Suprapubic skin (tissue), 4 donors: ENCODE measurements around the gene KIZ. TPM values are rescaled to one million over a fixed set of nuclear protein-coding genes. Genes with fewer than 3 reads are reported as not detected.

Experiments used
- DNase-seq, 2 donors: peaks; one replicate each; pipeline ENCODE4 v3.0.0-alpha.2; 2019; ENCODE audit warnings: low spot score in 2 of 2
- H3K27ac ChIP-seq: fragments of 200-600 bp; sonication (generic); one replicate; pipeline ENCODE4 v1.5.1; 2019
- H3K27me3 ChIP-seq: fragments of 200-600 bp; sonication (generic); one replicate; pipeline ENCODE4 v1.5.1; 2019
- H3K36me3 ChIP-seq: fragments of 200-600 bp; sonication (generic); one replicate; pipeline ENCODE4 v1.5.1; 2019
- H3K4me1 ChIP-seq: fragments of 200-600 bp; sonication (generic); one replicate; pipeline ENCODE4 v1.5.1; 2019
- H3K4me3 ChIP-seq: fragments of 200-600 bp; sonication (generic); one replicate; pipeline ENCODE4 v1.5.1; 2019; ENCODE audit warnings: mild to moderate bottlenecking
- H3K9me3 ChIP-seq: fragments of 200-600 bp; sonication (generic); one replicate; pipeline ENCODE4 v1.5.1; 2019
- EP300 ChIP-seq: sonication (generic); formaldehyde crosslinking; IDR thresholded peaks from one replicate; pipeline ENCODE4 v1.6.1; 2017; ENCODE audit warnings: antibody characterized with exemption
- POLR2A ChIP-seq, 2 donors: fragments of 450-650 bp; IDR thresholded peaks; one replicate each; pipeline ENCODE4 v1.6.1; 2017; ENCODE audit warnings: antibody characterized with exemption in 2 of 2, mild to moderate bottlenecking in 2 of 2, moderate library complexity in 2 of 2
- POLR2AphosphoS5 ChIP-seq, 3 donors: sonication (generic); formaldehyde crosslinking; IDR thresholded peaks; one replicate each; pipeline ENCODE4 v1.6.1; 2017; ENCODE audit warnings: antibody characterized with exemption in 3 of 3
- WGBS: methylation state at CpG from one replicate; pipeline ENCODE4 v1.1.5; 2018; 5-methylcytosine and 5-hydroxymethylcytosine counted together
- total RNA-seq, 4 donors: library from RNA; depleted of rRNA; stranded (reverse); fragments of >200 nt; gene quantifications; one replicate each; pipeline ENCODE4 v1.1.0, GENCODE V29; 2016
- TF ChIP-seq, protein P1 (sequence below), 2 donors: fragments of 200-600 bp in 1 of 2; fragments of 450-650 bp in 1 of 2; sonication (generic) in 1 of 2; IDR thresholded peaks; one replicate each; pipeline ENCODE4 v1.5.1; 2016 to 2019; ENCODE audit warnings: antibody characterized with exemption in 2 of 2, mild to moderate bottlenecking in 1 of 2, moderate library complexity in 1 of 2

Gene KIZ
- total RNA-seq, 4 donors from 2014 or later, result 14.7 to 43.0 (median 34.0) TPM

DNA sequence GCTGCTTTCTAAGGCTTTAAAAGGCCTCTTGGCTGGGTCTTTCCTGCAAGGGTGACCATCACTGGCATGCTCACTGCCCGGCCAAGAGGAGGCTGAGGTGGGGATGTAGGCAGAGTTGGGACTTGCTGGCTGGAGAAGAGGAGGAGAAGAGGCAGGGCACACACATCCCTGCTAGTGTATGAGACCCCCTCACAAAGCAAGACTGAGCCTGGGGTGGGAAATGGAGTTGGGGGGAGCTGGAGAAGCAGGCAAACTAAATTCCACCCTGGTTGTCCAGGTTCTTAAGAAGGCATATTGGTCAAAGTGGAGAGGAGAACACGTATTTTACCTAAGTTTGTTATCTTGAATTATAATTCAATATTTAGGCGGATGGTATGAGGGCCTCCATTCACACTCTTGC lies 1.7 kb upstream of the KIZ start:
- WGBS, result 91% methylated on average over 3 of the region's 3 CpGs
- DNase-seq, result no peak
- Histone ChIP-seq H3K9me3 (no peaks in the 10 kb centered on the region), H3K27me3 (no peaks in the 10 kb centered on the region), H3K4me3 (no peak overlapping the region), H3K27ac (no peak overlapping the region), H3K4me1 (peaks cover 21% of the 10 kb centered on the region), H3K36me3 (no peaks in the 10 kb centered on the region)
- no peak for TF ChIP-seq EP300
- TF ChIP-seq POLR2A (IDR thresholded peaks at IDR 0.05), result no peak
- TF ChIP-seq, protein P1, sequence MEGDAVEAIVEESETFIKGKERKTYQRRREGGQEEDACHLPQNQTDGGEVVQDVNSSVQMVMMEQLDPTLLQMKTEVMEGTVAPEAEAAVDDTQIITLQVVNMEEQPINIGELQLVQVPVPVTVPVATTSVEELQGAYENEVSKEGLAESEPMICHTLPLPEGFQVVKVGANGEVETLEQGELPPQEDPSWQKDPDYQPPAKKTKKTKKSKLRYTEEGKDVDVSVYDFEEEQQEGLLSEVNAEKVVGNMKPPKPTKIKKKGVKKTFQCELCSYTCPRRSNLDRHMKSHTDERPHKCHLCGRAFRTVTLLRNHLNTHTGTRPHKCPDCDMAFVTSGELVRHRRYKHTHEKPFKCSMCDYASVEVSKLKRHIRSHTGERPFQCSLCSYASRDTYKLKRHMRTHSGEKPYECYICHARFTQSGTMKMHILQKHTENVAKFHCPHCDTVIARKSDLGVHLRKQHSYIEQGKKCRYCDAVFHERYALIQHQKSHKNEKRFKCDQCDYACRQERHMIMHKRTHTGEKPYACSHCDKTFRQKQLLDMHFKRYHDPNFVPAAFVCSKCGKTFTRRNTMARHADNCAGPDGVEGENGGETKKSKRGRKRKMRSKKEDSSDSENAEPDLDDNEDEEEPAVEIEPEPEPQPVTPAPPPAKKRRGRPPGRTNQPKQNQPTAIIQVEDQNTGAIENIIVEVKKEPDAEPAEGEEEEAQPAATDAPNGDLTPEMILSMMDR (IDR thresholded peaks at IDR 0.05), result no peak
- TF ChIP-seq POLR2AphosphoS5 (IDR thresholded peaks at IDR 0.05), result no peak

DNA sequence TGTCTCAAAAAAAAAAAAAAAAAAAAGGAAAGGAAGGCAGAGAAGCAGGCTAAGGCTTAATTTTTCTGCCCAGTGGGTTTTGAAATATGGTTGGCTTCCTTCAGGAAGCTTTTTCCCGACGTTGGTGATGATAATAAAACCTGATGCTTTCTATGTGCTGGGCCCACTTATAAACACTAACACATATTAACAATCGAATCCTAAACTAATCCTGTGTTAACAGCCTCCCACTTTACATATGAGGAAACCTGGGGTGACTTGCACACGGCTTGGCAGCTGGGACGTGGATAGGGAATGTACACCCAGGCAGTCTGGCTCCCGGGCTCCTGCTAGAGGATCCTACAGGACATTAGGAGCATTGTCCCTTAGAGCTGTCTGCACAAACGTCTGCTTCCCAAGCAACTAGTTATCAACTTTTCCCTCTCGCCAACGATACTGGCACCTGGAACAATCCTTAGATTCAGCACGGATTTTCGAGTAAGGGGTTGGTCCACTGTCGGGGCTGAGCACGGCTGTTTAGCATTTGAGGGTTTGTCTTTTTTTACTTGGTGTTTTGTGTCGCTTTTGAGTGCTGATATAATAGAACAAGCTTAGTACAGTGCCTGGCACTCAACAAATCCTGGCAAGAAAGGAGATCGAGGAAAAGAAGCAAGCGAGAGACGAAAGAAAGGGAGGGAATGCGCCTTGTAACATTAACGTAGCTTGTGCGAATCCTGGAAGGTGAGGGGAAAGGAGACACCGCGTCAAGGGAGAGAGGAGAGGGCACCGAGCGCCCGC lies 622 bp upstream of the KIZ start:
- TF ChIP-seq, protein P1 (IDR thresholded peaks at IDR 0.05), result peak in 1 of 2 donors; percentile 7
- no peak for TF ChIP-seq POLR2A (IDR thresholded peaks at IDR 0.05)
- peak overlapping the region; percentile 36 for H3K27ac ChIP-seq
- no peaks in the 10 kb centered on the region for H3K9me3 ChIP-seq
- H3K4me1 ChIP-seq, result peaks cover 21% of the 10 kb centered on the region
- peak overlapping the region; percentile 98 for H3K4me3 ChIP-seq
- 2% methylated on average over 25 of the region's 25 CpGs for WGBS
- no peaks in the 10 kb centered on the region for H3K27me3 ChIP-seq
- peak in 1 of 2 donors; percentile 72 for DNase-seq
- H3K36me3 ChIP-seq, result no peaks in the 10 kb centered on the region

DNA sequence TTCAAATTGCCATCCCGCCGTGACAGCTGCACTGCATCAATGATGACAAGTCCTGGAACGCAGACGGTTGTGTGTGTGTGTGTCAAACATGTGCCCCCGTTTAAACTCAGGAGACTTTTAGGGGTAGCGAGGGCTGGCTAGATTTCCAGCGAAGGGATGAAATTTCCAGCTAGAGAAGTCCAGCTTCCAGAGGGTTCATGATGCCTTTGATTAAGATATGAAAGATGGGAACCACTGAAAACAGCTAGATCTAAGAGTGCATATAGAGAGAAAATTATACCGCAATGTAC lies 644 bp downstream of the KIZ start:
- Histone ChIP-seq H3K36me3 (no peaks in the 10 kb centered on the region), H3K4me1 (peaks cover 21% of the 10 kb centered on the region), H3K4me3 (peak overlapping the region; percentile 98), H3K9me3 (no peaks in the 10 kb centered on the region), H3K27me3 (no peaks in the 10 kb centered on the region), H3K27ac (peak overlapping the region; percentile 82)
- DNase-seq, result no peak
- TF ChIP-seq, protein P1 (IDR thresholded peaks at IDR 0.05), result no peak
- TF ChIP-seq EP300, result no peak
- no peak for TF ChIP-seq POLR2A (IDR thresholded peaks at IDR 0.05)
- TF ChIP-seq POLR2AphosphoS5 (IDR thresholded peaks at IDR 0.05), result no peak
- WGBS, result 6% methylated on average over 8 of the region's 8 CpGs

DNA sequence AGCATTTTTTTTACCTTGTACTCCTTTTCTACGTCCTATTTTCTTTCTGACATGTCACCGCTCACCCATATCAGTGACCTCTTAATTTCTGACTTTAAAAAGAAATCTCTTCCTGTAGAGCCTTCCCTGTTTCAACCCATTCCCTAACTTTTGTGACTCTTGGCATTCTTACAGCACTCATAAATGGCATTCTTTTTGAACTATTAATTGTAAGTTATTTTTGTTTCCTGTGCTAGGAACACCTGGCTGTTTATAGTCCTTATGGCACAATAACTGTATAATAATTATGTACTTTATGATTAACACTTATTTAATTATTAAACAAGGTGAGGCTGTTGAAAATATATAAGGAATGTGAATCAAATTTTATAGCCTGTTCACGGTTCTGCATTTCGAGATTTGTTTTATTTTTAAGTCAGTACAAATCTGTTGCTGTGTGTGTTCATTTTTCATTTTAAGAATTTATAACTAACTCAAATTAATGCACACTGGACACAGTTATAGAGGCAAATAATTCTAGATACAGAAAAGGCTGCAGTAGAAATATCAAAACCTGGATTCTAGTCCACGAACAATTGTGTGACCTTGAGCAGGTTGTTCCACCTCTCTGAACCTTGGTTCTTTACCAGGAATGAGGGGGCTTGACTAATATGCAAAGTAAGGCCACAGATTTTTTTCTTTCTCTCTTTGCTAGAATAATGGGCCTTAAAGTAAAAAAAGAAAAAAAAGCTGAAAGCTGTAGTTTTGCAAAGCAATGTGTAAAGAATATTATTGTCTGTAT lies 1.5 kb downstream of the KIZ start:
- Histone ChIP-seq H3K27ac (no peak overlapping the region), H3K9me3 (no peaks in the 10 kb centered on the region), H3K36me3 (no peaks in the 10 kb centered on the region), H3K4me1 (peaks cover 21% of the 10 kb centered on the region), H3K4me3 (no peak overlapping the region), H3K27me3 (no peaks in the 10 kb centered on the region)
- 73% methylated on average over 5 of the region's 5 CpGs for WGBS
- DNase-seq, result no peak
- TF ChIP-seq POLR2AphosphoS5 (IDR thresholded peaks at IDR 0.05) (no peak), EP300 (no peak), POLR2A (IDR thresholded peaks at IDR 0.05) (no peak)
- TF ChIP-seq, protein P1 (IDR thresholded peaks at IDR 0.05), result no peak

DNA sequence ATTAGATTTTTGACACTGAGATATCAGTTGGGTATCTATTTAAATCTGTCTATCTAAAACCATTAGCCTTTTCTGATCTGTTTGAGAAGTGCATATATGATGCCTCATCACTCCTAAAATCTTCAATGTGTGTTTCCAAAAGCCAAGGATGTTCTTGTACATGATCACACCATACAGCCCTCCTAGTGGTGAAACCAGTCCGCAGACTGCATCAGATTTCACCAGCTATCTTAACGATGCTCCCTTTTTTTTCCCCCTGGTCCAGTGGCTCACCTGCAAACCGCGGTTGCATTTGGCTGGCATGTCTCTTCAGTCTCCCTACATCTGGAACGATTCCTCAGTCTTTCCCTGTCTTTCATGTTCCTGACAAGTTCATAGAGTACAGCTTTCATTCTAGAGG lies 4.0 kb downstream of the KIZ start:
- peaks cover 7% of the 10 kb centered on the region for H3K36me3 ChIP-seq
- no peak for DNase-seq
- no peak overlapping the region for H3K4me3 ChIP-seq
- no peaks in the 10 kb centered on the region for H3K27me3 ChIP-seq
- H3K27ac ChIP-seq, result no peak overlapping the region
- no peak for TF ChIP-seq POLR2A (IDR thresholded peaks at IDR 0.05)
- TF ChIP-seq POLR2AphosphoS5 (IDR thresholded peaks at IDR 0.05), result no peak
- TF ChIP-seq, protein P1 (IDR thresholded peaks at IDR 0.05), result no peak
- TF ChIP-seq EP300, result no peak
- 78% methylated on average over 5 of the region's 5 CpGs for WGBS
- peaks cover 20% of the 10 kb centered on the region for H3K4me1 ChIP-seq
- no peaks in the 10 kb centered on the region for H3K9me3 ChIP-seq
